ENCODE measurements around the gene FNIP2. TPM values are rescaled to one million over a fixed set of nuclear protein-coding genes. Genes with fewer than 3 reads are reported as not detected.
"Not testable (repeated sequence)": the region's sequence is repeated elsewhere in the genome, so short reads cannot be mapped to it uniquely, and the experiment has no call there.

FNIP2 gene
- total RNA-seq, 1 donor, result 30.9 TPM

DNA sequence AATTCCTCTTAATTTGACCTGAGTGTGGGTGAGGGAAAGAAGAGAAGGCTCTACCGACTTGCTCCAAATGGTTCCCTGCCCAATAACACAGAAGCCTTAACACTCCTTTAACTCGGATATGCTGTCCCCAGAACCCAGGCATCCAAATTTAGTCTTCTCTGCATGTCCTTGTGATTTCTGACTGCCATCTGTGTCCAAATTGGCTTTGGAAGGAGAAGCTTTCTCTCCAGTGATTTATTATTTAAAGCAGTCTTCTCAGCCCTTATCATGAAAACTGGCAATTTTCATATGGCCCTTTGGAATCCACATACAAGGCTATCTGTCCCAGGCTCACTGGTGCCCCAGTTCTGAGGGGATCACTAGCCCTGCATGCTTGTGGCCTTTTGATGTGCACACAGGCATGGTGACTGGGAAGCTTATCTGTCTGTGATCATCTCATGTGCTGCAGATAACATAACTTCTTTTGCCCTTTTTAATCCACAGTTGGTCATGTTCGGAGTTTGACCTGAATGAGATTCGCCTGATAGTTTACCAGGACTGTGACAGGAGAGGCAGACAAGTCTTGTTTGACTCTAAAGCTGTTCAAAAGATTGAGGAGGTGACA is 56.7 kb downstream of the FNIP2 start:
- H3K4me1 ChIP-seq (ENCODE audit: insufficient read depth, low read length), result peaks cover 19% of the 10 kb centered on the region
- H3K9me3 ChIP-seq (ENCODE audit: low read depth, low read length), result no peaks in the 10 kb centered on the region
- no peaks in the 10 kb centered on the region for H3K27me3 ChIP-seq (ENCODE audit: insufficient read depth, low read length)
- no peak overlapping the region for H3K4me3 ChIP-seq (ENCODE audit: low read length)

DNA sequence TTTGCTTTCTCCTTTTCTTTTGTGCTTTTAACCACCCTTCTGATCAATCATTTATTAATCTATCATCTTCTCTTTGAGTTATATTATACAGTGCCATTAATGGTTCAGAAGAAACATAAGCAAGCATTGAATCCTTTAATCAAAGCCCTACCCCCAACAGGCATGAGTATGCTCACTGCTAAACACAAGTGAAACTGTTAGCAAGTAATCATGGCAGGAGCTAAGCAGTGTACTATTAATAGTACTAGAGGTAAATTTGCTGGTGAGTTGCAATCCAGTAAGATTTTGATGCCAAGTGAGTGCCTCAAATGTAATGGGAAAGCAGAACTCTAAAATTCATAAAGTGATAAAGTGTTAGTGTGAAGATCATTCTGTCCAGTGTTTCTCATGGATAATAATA is 57.2 kb downstream of the FNIP2 start:
- H3K9me3 ChIP-seq (ENCODE audit: low read depth, low read length), result no peaks in the 10 kb centered on the region
- peaks cover 19% of the 10 kb centered on the region for H3K4me1 ChIP-seq (ENCODE audit: insufficient read depth, low read length)
- H3K4me3 ChIP-seq (ENCODE audit: low read length), result no peak overlapping the region
- no peaks in the 10 kb centered on the region for H3K27me3 ChIP-seq (ENCODE audit: insufficient read depth, low read length)

DNA sequence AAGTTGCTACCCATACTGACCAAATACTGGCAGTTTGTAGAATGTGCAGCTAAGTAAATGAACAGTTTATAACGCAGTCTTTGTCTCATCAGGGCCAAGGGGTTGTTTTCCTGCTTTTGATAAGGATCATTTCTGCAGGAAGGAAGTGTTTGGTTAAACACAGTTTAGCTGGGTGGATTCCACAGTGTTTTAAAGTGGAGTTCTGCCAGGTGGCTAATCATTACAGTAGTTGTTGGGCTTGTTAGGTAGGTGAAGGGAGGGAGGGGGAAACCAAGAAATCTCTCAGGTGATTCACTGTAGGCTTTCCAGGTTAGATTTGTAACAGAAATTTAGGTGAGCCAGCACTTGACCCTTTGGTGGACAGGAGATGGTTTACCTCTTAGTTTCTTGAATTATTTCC is 58.1 kb downstream of the FNIP2 start:
- no peaks in the 10 kb centered on the region for H3K9me3 ChIP-seq (ENCODE audit: low read depth, low read length)
- no peak overlapping the region for H3K4me3 ChIP-seq (ENCODE audit: low read length)
- H3K27me3 ChIP-seq (ENCODE audit: insufficient read depth, low read length), result no peaks in the 10 kb centered on the region
- H3K4me1 ChIP-seq (ENCODE audit: insufficient read depth, low read length), result peaks cover 12% of the 10 kb centered on the region

DNA sequence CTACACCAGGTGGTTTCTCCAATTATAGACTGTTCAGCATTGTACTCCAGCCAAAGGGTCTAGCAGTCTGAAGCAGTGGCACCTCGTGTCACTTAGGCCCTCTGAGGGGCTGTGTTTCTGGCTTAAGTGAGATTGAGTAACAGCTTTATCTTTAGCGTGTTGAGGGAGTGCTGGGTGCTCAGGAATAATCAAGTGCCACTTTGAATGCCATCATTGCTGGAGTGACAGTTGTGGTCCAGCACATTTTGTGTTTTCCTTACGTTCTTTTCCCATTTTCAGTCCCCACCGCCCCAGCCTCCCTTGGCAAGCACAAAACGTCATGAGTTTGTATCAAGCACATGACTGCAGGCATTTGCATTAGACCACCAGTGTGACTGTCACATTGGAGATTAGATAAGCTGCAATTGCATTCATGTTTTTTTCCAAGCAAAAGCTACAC is 58.7 kb downstream of the FNIP2 start:
- Histone ChIP-seq H3K27me3 (ENCODE audit: insufficient read depth, low read length) (no peaks in the 10 kb centered on the region), H3K4me1 (ENCODE audit: insufficient read depth, low read length) (peaks cover 12% of the 10 kb centered on the region), H3K4me3 (ENCODE audit: low read length) (no peak overlapping the region), H3K9me3 (ENCODE audit: low read depth, low read length) (no peaks in the 10 kb centered on the region)

DNA sequence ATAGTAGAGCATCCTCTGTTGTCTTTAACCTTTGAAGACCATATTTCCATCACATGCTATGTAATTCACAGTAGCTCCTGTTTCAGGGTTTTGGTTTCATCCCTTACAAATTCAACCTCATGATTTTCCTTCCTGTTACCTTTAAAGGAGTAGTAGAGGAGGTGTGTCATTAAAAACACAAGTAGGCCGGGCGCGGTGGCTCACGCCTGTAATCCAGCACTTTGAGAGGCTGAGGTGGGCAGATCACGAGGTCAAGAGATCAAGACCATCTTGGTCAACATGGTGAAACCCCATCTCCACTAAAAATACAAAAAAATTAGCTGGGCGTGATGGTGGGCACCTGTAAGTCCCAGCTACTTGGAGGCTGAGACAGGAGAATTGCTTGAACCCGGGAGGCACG is 59.3 kb downstream of the FNIP2 start:
- H3K4me3 ChIP-seq (ENCODE audit: low read length); H3K9me3 ChIP-seq (ENCODE audit: low read depth, low read length); H3K27me3 ChIP-seq (ENCODE audit: insufficient read depth, low read length): not testable (repeated sequence)
- H3K4me1 ChIP-seq (ENCODE audit: insufficient read depth, low read length), result peaks cover 12% of the 10 kb centered on the region

DNA sequence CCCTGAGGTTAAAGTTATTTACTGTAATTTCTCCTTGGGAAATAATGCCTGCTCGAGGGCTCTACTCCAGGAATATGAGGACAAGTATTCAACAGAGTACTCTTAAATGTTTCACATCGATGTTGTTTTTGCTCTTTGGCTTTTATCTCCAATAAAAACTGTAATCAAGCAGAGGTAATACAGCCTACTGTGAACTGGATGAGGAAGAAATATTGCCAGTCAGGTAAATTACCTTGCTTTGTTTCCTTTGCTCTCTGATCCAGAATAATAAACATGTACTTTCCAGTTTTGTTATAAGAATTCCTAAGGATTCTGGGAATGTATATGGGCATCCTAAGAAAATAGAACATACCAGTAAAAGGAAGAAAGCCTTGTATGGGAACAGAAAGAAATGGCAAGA is 60.4 kb downstream of the FNIP2 start:
- Histone ChIP-seq H3K9me3 (ENCODE audit: low read depth, low read length) (no peaks in the 10 kb centered on the region), H3K4me3 (ENCODE audit: low read length) (no peak overlapping the region), H3K4me1 (ENCODE audit: insufficient read depth, low read length) (peaks cover 12% of the 10 kb centered on the region), H3K27me3 (ENCODE audit: insufficient read depth, low read length) (no peaks in the 10 kb centered on the region)

DNA sequence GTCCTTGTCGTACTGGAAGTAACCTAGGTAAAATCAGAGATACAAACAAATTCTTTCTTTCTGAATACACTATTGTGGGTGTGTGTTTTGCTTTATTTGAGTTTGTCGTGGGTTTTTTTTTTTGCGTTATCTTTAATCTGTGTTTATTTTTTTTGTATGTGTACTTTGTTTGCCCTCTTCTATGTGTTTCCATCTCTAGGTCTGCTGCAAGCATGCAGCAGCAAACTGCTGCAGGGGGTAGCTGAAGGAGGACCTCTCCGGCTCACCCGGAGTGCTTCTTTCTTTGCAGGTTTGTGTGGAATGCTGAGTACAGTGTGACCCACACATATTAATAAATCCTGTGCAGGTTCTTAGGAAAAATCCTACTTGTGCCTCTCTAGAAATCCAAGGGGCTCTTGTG is 64.8 kb downstream of the FNIP2 start:
- Histone ChIP-seq H3K9me3 (ENCODE audit: low read depth, low read length) (no peaks in the 10 kb centered on the region), H3K4me3 (ENCODE audit: low read length) (no peak overlapping the region), H3K27me3 (ENCODE audit: insufficient read depth, low read length) (no peaks in the 10 kb centered on the region), H3K4me1 (ENCODE audit: insufficient read depth, low read length) (no peaks in the 10 kb centered on the region)

DNA sequence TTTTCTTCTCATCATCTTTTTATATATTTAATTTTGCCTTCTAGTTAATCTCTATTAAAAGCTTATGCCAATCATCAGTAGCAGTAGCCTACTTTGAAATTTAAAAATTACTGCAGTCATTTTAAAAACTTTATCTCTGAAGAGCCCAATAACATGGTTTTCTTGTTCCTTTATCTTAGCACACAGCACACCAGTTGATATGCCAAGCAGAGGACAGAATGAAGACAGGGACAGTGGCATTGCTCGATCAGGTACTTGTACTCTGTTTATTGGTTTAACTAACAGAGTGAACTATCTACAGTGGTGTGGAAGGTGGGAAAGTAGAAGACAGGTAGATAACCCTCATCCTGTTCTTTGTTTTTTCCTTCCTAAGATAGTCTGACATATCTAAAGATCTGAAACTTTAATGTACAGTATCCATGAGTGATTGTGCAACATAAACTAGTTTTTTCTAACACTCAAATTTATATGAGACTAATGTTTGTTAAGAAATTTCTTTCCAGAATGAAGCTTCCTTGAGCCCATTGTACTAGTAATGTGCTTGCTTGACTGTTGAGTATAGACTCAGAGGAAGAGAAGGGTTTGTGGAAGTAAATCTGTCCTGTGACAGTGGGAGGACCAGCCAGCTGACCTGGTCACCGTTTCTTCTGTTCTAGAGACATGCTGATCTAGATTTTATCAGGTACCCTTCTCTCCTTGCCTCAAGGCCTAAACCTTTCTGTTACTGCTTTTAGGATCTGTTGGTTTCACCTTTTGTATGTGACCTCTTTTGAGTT is 66.6 kb downstream of the FNIP2 start:
- no peak overlapping the region for H3K4me3 ChIP-seq (ENCODE audit: low read length)
- no peaks in the 10 kb centered on the region for H3K27me3 ChIP-seq (ENCODE audit: insufficient read depth, low read length)
- H3K4me1 ChIP-seq (ENCODE audit: insufficient read depth, low read length), result no peaks in the 10 kb centered on the region
- no peaks in the 10 kb centered on the region for H3K9me3 ChIP-seq (ENCODE audit: low read depth, low read length)

DNA sequence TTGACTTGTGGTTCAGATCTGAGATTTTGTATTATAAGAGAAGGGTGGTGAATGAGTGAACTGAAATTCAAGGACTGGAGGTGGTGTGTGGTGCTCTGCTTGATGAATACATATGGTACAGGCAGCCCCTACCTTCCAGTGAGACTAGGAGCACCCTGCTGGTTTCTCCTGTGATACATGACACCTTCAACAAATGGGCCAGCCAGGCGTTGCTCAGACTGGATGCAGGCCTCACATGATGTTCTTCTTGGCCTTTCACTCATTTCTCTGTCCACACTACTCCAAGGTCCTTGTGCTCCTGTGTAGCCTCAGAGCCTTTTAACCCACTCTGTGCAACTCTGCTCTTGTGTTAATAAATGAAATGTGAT is 67.2 kb downstream of the FNIP2 start:
- H3K9me3 ChIP-seq (ENCODE audit: low read depth, low read length), result no peaks in the 10 kb centered on the region
- H3K4me3 ChIP-seq (ENCODE audit: low read length), result no peak overlapping the region
- no peaks in the 10 kb centered on the region for H3K27me3 ChIP-seq (ENCODE audit: insufficient read depth, low read length)
- no peaks in the 10 kb centered on the region for H3K4me1 ChIP-seq (ENCODE audit: insufficient read depth, low read length)

DNA sequence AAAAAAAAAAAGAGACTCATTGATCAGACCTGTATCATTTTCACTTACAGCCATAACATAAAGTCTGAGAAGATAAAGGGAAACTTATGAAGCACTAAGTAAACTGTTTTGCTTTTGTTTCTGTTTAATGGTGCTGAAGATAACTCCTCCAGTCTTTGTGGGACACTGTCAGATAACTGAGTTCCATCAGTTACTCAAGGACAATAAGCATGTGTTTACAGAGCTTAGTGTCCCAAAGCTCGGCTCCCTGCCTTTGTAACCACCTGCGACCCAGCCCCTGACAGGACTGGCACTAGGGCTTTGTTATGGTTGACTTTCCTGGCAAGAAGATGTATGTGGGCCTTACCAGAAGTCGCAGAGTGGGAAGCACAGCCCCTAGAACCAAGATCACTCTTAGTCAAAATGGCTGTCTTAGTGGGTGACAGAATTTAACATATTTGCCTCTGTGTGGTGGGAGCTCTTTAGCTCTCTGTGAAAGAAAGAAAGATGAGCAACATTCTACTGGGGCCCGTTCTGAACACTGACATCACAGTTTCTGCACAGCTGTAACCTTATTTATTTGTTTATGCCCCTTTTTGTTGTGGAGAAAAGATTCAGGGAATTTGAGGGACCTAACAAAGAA is 68.1 kb downstream of the FNIP2 start:
- Histone ChIP-seq H3K9me3 (ENCODE audit: low read depth, low read length) (no peaks in the 10 kb centered on the region), H3K4me3 (ENCODE audit: low read length) (no peak overlapping the region), H3K4me1 (ENCODE audit: insufficient read depth, low read length) (no peaks in the 10 kb centered on the region), H3K27me3 (ENCODE audit: insufficient read depth, low read length) (no peaks in the 10 kb centered on the region)

DNA sequence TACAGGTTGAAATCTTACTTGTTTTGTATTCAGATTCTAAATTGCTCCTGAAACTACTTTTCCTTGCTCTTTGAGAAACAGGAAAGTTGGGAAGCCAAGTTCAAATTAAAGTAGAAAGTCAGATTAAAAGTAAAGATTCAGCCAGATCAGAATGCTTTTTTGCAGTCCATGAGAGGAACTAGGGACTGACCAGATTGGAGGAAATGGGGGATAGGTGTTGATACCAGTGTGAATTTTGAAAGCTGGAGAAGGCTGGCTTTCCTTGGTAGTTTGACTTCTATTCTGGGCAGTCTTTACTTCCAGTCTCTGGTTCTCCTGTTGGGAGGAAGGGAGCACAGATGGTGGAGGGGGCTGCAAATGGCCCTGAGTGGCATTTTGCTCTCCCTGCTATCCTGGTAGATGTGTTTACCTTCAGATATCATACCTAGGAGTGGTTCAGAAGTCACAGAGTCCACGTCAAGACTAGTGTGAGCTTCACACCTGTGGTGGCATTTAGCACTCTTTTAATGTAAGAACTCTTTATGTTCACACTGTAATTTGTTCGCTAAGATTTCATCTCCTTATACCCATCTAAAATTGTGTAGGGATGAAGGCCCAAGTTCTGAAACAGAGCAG is 68.8 kb downstream of the FNIP2 start:
- Histone ChIP-seq H3K27me3 (ENCODE audit: insufficient read depth, low read length) (no peaks in the 10 kb centered on the region), H3K4me1 (ENCODE audit: insufficient read depth, low read length) (no peaks in the 10 kb centered on the region), H3K9me3 (ENCODE audit: low read depth, low read length) (no peaks in the 10 kb centered on the region), H3K4me3 (ENCODE audit: low read length) (no peak overlapping the region)

DNA sequence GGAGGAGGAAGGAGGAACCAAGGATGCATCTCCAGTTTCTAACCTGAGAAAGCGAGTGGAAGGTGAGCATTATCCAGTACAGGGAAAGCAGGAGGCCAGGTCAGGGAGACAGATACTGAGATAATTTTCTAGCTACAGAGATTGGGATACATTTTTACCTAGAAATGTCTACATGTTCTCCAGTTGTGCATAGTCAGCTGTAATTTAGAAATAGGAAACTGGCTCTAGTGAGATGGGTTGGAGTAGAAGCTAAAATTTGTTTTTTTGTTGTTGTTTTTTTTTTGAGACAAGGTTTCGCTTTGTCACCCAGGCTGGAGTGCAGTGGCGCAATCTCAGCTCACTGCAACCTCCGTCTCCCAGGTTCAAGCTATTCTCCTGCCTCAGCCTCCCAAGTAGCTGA is 71.3 kb downstream of the FNIP2 start:
- H3K4me3 ChIP-seq (ENCODE audit: low read length), result no peak overlapping the region
- H3K4me1 ChIP-seq (ENCODE audit: insufficient read depth, low read length), result no peaks in the 10 kb centered on the region
- no peaks in the 10 kb centered on the region for H3K27me3 ChIP-seq (ENCODE audit: insufficient read depth, low read length)
- no peaks in the 10 kb centered on the region for H3K9me3 ChIP-seq (ENCODE audit: low read depth, low read length)

DNA sequence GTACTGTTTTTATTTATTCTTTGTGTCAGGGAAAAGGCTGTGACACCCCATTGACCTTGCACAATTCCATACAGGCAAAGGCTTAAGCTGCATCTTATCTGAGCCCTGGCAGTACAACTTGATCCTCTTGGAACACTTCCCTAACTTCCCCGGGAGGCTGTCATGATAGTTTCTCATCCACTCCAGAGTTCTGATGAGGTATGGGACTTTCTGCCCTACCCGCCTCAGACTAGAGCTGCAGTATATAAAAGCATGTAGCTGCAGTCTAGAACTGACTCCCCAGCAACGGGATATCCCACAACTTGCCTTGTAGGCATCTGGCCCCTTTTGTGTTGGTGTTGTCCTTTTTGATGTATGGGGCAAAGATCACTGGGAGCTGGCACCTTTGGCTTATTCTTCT is 72.7 kb downstream of the FNIP2 start:
- H3K4me3 ChIP-seq (ENCODE audit: low read length), result no peak overlapping the region
- no peaks in the 10 kb centered on the region for H3K27me3 ChIP-seq (ENCODE audit: insufficient read depth, low read length)
- no peaks in the 10 kb centered on the region for H3K4me1 ChIP-seq (ENCODE audit: insufficient read depth, low read length)
- H3K9me3 ChIP-seq (ENCODE audit: low read depth, low read length), result no peaks in the 10 kb centered on the region

DNA sequence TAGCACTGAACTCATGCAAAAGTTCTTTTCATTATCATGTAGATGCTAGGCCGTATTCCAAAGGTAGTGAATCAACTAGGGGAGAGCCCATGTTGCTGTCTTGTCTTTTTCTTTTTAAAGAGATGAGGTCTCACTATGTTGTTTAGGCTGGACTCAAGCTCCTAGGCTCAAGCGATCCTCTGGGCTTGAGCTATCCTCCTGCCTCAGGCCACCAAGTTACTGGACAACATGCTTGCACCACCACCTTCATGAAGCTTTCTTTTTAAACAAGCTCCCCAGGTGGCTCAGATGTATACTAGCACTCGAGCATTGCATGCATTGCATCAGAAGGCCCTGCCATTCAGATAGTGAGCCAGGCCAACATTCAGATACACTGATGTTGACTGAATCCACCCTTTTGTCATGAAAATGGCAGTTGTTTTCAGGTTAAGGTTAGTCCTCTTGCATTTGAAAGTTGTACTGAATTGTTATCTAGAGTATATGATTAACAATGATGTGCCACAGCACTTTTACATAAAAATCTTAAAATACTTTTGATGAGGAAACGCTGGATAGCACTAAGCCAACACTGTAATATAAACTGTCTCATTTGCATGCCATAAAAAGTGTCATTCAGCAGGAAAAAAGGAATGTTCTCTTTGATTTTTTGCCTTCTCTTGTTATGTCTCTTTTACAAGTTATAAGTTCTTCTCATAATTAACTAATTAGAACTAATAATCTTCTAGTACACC is 76.7 kb downstream of the FNIP2 start:
- no peak overlapping the region for H3K4me3 ChIP-seq (ENCODE audit: low read length)
- H3K9me3 ChIP-seq (ENCODE audit: low read depth, low read length), result no peaks in the 10 kb centered on the region
- H3K27me3 ChIP-seq (ENCODE audit: insufficient read depth, low read length), result no peaks in the 10 kb centered on the region
- no peaks in the 10 kb centered on the region for H3K4me1 ChIP-seq (ENCODE audit: insufficient read depth, low read length)

DNA sequence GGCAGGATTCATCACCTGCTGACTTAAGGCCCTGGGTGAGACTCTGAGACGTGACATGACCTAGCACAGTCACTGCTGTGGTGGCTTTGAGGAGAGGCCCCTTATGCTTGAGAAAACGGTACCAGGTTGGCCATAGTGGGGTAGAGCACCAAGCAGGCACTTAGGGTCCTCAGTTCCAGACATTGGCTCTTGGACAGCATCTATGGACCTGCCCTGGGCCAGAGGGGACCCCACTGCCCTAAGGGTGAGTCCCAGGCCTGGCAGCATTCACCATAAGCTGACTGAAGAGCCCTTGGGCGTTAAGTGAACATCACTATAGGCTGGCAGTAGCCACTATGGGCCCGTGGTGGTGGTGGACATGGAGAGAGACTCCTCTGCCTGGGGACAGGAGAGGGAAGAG is 78.7 kb downstream of the FNIP2 start:
- no peaks in the 10 kb centered on the region for H3K4me1 ChIP-seq (ENCODE audit: insufficient read depth, low read length)
- no peak overlapping the region for H3K4me3 ChIP-seq (ENCODE audit: low read length)
- no peaks in the 10 kb centered on the region for H3K27me3 ChIP-seq (ENCODE audit: insufficient read depth, low read length)
- H3K9me3 ChIP-seq (ENCODE audit: low read depth, low read length), result no peaks in the 10 kb centered on the region
